Measurements from ENCODE around the gene TBRG4.

Gene TBRG4

DNA sequence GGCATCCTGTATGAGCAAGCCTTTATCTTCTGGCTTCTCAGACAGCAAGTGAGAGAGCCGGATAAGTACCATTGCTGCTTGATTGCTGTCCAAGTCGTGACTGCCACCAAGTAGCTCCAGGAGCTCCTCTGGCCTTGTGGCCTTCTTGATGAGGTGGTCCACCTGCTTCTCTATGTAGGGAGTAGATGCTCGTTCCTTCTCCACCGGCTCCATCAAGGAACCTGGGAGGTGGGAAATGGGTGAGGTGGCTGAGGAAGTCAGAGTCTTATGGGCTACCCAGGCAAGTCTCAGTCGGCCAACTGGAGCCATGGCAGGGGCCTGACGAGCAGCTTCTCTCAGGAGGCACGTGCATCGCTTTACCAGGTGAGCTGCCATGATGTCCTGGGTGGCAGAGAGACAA lies 2.6 kb downstream of the TBRG4 start:
- H3K4me3 ChIP-seq (replicated peaks in 1 of 2; ENCODE audit: low read depth in 2 of 2, low read length in 2 of 2), result no peak overlapping the region
- DNase-seq (ENCODE audit: low read depth in 2 of 2), result no peak
- TF ChIP-seq, protein P1, sequence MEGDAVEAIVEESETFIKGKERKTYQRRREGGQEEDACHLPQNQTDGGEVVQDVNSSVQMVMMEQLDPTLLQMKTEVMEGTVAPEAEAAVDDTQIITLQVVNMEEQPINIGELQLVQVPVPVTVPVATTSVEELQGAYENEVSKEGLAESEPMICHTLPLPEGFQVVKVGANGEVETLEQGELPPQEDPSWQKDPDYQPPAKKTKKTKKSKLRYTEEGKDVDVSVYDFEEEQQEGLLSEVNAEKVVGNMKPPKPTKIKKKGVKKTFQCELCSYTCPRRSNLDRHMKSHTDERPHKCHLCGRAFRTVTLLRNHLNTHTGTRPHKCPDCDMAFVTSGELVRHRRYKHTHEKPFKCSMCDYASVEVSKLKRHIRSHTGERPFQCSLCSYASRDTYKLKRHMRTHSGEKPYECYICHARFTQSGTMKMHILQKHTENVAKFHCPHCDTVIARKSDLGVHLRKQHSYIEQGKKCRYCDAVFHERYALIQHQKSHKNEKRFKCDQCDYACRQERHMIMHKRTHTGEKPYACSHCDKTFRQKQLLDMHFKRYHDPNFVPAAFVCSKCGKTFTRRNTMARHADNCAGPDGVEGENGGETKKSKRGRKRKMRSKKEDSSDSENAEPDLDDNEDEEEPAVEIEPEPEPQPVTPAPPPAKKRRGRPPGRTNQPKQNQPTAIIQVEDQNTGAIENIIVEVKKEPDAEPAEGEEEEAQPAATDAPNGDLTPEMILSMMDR (IDR thresholded peaks at IDR 0.05; ENCODE audit: low read depth, low read length), result no peak

DNA sequence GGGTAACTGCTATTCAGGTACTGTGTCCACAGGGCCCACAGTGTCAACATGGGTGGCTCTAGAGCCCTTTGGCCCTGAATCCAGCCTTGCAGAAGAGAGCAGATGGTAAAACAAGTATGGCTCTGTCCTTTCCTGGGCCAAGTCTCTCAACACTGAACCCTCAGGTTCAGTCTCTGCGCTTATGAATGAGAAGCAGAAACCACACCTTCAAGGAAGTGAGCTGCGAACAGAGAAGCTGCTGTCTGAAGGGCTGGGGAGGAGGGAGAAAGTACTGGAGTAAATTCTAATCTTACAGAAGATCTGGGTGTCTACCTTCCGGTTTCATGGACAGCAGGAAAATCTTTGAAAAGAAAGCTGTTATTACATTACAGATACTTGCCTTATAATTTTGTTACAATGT lies 4.1 kb downstream of the TBRG4 start:
- no peak for DNase-seq (ENCODE audit: low read depth in 2 of 2)
- TF ChIP-seq, protein P1 (IDR thresholded peaks at IDR 0.05; ENCODE audit: low read depth, low read length), result no peak
- H3K4me3 ChIP-seq (replicated peaks in 1 of 2; ENCODE audit: low read depth in 2 of 2, low read length in 2 of 2), result no peak overlapping the region

DNA sequence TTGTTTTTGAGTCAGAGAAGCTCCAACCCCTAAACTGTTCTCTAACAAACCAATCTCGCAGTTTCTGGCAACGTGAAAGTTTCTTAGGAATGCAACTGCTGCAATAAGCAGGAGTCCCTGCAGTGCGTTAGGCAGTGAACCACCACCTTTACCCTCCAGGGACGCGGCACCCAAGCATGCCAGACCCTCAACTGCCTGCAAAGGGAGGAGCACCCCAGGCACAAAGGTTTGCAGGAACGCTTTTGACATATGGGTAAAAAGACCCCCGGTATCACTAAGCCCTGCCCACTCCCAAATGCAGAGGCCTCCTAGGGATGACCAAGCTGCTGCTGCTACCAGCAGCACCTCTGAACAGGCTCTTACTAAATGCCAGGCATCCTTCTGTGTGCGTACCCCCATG lies 4.7 kb downstream of the TBRG4 start:
- TF ChIP-seq, protein P1 (IDR thresholded peaks at IDR 0.05; ENCODE audit: low read depth, low read length), result no peak
- H3K4me3 ChIP-seq (replicated peaks in 1 of 2; ENCODE audit: low read depth in 2 of 2, low read length in 2 of 2), result no peak overlapping the region
- no peak for DNase-seq (ENCODE audit: low read depth in 2 of 2)

DNA sequence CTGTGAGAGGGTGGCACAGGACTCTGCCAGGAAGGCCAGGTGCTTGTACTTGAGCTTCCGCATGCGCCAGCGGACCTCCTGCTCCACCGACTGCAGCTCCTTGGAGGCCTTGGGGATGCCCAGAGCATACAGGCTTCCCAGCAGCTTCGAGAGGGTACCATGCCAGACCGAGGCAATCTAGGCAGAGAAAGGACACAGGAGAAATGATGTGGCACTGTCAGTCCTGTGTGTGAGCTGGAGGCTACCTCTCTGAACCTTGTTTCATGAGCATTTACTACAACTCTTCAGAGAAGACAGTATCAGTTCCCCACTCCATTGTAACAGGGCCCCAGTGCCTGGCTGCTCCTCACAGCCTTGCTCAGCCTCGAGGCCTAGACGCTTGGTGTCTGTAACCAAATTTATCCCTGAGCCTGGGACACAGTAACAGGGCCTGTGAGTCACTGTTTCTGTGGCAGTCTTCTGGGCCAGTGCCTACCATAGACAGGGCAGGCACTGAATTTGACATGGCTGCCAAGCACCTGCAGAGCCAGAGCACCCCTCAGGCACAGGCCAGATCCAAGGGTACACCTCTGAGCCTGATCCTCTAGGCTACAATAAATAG lies 5.8 kb downstream of the TBRG4 start:
- TF ChIP-seq, protein P1 (IDR thresholded peaks at IDR 0.05; ENCODE audit: low read depth, low read length), result no peak
- DNase-seq (ENCODE audit: low read depth in 2 of 2), result no peak
- H3K4me3 ChIP-seq (replicated peaks in 1 of 2; ENCODE audit: low read depth in 2 of 2, low read length in 2 of 2), result no peak overlapping the region

DNA sequence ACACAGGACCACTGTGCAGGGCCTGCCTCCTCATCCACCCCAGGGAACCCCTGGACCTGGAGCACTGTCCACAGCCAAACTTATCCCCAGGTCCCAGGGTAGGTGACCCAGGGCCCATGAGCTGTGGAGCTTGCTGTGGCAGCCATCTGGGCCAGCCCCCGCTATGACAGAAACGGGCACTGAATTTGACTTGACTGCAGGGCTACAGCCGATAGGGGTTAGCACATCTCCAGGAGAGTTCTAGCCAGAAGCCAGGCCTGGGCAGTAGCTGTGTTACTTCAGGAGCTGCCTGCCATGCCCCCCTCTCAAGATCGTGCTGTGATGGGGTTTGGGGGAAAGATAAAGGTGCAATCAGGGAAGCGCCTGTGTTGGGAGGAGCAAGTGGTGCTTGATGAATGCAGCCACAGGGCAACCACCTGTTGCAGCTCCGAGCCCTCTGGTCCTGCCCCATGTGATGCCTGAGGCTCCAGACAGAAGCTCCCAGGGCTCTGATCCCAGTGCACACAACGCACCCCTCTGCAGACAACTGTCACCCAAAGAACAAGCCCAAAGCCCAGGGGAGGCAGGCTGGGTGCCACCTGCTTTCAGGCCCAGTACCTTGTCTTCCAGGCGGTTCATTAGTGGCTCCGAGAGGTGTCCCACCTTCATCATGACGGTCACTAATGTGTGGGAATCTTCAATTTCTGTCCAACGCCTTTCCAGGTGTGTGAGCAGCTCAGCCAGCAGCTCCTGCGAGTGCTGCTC lies 6.5 kb downstream of the TBRG4 start:
- H3K4me3 ChIP-seq (replicated peaks in 1 of 2; ENCODE audit: low read depth in 2 of 2, low read length in 2 of 2), result no peak overlapping the region
- DNase-seq (ENCODE audit: low read depth in 2 of 2), result no peak
- TF ChIP-seq, protein P1 (IDR thresholded peaks at IDR 0.05; ENCODE audit: low read depth, low read length), result no peak

DNA sequence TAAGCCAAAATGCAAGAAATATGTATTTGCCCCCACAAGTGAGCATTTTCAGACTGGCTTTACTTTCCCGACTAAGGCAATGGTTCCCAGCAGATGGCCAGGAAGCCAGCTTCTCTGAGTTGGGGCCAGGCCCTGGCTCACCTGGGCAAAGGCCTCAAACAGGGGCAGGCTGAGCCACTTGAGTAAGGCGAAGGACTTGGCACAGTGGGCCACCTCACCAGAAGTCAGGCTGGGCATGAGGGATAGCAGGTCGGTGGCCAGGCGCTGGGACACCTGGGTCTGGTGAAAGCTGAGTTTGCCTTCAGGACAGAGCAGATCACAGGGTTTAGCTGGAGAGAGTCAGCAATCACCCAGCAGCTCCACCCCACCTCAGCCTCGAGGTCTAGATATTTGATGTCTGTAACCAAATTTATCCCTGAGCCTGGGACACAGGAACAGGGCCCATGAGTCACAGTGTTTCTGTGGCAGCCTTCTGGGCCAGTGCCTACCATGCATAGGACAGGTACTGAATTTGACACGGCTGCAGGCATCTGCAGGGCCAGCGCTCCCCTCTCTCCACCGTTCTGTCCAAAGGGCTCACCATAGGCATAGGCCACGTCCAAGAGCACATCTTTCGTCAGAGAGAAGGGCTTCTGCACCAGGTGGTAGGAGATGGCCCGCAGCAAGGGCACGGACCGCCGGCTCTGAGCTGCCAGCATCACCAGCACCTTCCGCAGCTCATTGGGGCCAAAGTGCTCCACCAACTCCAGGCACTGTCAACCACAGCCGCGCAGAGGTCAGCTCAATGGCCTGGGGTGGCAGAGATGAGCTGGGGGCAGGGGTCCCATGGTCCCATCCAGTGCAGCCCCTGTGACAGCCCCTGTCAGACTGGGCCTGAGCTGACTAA lies 7.3 kb downstream of the TBRG4 start:
- TF ChIP-seq, protein P1 (IDR thresholded peaks at IDR 0.05; ENCODE audit: low read depth, low read length), result no peak
- no peak for DNase-seq (ENCODE audit: low read depth in 2 of 2)
- no peak overlapping the region for H3K4me3 ChIP-seq (replicated peaks in 1 of 2; ENCODE audit: low read depth in 2 of 2, low read length in 2 of 2)
